ENCODE results near the gene SMIM1. TPM values are rescaled to one million over a fixed set of nuclear protein-coding genes. Genes with fewer than 3 reads are reported as not detected.

The SMIM1 gene
- total RNA-seq, 1 donor from 2014 or later: 1.3 TPM

DNA sequence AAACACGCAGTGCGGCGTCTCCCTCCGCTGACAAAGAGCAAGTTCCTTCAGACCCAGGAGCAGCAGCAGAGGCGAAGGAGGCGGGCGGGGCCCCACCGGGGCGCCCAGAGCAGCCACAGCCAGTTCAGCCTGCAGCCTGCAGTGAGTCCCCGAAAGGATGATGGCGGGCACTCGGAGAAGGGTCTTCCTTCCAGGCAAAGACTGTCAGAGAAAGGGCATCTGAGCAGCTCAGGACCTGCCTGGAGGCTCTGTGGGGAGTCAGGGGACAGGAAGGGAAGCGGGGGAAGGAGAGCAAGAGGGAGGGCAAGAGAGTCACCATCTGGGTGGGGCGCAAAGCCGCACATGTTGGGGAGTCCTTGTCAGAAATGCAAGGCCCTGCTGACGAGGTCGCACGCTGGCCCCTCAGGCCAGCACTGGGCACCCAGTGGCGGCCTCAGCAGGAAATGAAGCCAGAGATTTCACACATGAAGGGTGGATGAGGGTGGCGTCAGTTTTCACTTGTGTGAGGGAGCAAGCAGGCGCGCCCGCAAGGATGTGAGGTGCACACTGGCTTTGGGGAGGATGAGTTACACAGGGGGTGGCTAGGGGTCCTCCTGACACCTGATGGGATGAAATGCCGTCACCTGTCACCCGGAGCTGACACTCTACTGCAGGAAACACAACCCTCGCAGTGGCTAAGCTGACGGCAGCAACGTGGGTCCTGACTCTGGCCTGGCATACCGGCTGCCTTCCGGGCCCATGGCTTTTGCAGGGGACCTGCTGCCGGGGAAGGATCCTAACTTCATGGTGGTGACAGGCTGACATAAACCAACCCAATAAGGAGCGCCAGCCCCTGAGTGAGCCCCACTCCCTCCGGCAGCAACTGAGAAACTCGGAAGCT is 17.1 kb downstream of the SMIM1 start:
- TF ChIP-seq, protein P1, sequence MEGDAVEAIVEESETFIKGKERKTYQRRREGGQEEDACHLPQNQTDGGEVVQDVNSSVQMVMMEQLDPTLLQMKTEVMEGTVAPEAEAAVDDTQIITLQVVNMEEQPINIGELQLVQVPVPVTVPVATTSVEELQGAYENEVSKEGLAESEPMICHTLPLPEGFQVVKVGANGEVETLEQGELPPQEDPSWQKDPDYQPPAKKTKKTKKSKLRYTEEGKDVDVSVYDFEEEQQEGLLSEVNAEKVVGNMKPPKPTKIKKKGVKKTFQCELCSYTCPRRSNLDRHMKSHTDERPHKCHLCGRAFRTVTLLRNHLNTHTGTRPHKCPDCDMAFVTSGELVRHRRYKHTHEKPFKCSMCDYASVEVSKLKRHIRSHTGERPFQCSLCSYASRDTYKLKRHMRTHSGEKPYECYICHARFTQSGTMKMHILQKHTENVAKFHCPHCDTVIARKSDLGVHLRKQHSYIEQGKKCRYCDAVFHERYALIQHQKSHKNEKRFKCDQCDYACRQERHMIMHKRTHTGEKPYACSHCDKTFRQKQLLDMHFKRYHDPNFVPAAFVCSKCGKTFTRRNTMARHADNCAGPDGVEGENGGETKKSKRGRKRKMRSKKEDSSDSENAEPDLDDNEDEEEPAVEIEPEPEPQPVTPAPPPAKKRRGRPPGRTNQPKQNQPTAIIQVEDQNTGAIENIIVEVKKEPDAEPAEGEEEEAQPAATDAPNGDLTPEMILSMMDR (IDR thresholded peaks at IDR 0.05): no peak
- Mint-ChIP-seq H3K4me1 (ENCODE audit: unreplicated experiment) (peaks cover 17% of the 10 kb centered on the region), H3K4me3 (ENCODE audit: unreplicated experiment) (no peak overlapping the region), H3K9me3 (ENCODE audit: unreplicated experiment) (no peaks in the 10 kb centered on the region), H3K27ac (ENCODE audit: unreplicated experiment) (no peak overlapping the region), H3K36me3 (ENCODE audit: unreplicated experiment) (peaks cover 15% of the 10 kb centered on the region), H3K27me3 (ENCODE audit: unreplicated experiment) (no peaks in the 10 kb centered on the region)
- DNase-seq (ENCODE audit: extremely low spot score, unreplicated experiment): no peak

DNA sequence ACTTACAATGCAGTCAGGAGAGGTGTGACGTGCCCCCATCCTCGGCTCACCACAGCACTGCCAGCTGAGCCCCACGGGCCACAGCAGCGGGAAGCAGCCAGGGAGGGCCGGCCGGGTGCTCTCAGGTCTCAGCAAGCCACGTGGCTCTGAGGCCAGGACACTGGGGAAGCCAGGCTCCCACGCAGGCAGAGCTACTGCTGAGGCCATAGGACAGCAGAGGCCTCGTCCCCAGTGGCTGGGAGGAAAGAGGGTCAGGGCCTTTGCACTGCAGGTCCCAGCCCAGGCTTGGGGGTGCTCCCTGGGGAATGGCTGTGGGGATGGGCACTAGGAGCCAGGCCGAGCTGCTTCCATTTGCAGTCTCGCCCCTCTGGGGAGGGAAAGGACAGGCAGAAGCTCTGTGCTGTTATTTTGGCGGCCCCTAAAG is 18.0 kb downstream of the SMIM1 start:
- Mint-ChIP-seq H3K27me3 (ENCODE audit: unreplicated experiment) (no peaks in the 10 kb centered on the region), H3K4me1 (ENCODE audit: unreplicated experiment) (peaks cover 25% of the 10 kb centered on the region), H3K9me3 (ENCODE audit: unreplicated experiment) (no peaks in the 10 kb centered on the region), H3K36me3 (ENCODE audit: unreplicated experiment) (peaks cover 8% of the 10 kb centered on the region), H3K4me3 (ENCODE audit: unreplicated experiment) (no peak overlapping the region), H3K27ac (ENCODE audit: unreplicated experiment) (no peak overlapping the region)
- no peak for DNase-seq (ENCODE audit: extremely low spot score, unreplicated experiment)
- TF ChIP-seq, protein P1 (IDR thresholded peaks at IDR 0.05): no peak

DNA sequence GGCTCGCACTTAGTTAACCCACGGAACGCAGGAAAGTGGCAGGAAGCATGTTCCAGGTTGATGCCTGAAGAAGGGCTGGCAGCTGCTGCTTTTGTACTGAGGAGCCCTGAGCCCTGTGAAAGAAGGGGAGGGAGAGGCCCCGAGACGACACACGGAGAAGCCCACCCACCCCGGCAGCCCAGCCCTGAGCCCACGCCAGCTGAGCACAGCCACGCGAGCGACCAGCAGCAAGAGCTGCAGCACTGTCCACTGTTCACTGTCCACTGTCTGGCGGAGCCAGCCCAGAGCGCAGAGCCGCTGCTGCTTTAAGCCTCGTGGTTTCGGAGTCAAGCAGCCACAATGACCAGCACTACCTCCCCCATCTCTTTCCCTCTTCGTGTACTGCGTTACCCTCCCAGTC is 18.4 kb downstream of the SMIM1 start:
- TF ChIP-seq, protein P1 (IDR thresholded peaks at IDR 0.05): no peak
- peaks cover 26% of the 10 kb centered on the region for H3K4me1 Mint-ChIP-seq (ENCODE audit: unreplicated experiment)
- no peak for DNase-seq (ENCODE audit: extremely low spot score, unreplicated experiment)
- H3K36me3 Mint-ChIP-seq (ENCODE audit: unreplicated experiment): peaks cover 6% of the 10 kb centered on the region
- no peaks in the 10 kb centered on the region for H3K9me3 Mint-ChIP-seq (ENCODE audit: unreplicated experiment)
- no peak overlapping the region for H3K27ac Mint-ChIP-seq (ENCODE audit: unreplicated experiment)
- no peak overlapping the region for H3K4me3 Mint-ChIP-seq (ENCODE audit: unreplicated experiment)
- no peaks in the 10 kb centered on the region for H3K27me3 Mint-ChIP-seq (ENCODE audit: unreplicated experiment)

DNA sequence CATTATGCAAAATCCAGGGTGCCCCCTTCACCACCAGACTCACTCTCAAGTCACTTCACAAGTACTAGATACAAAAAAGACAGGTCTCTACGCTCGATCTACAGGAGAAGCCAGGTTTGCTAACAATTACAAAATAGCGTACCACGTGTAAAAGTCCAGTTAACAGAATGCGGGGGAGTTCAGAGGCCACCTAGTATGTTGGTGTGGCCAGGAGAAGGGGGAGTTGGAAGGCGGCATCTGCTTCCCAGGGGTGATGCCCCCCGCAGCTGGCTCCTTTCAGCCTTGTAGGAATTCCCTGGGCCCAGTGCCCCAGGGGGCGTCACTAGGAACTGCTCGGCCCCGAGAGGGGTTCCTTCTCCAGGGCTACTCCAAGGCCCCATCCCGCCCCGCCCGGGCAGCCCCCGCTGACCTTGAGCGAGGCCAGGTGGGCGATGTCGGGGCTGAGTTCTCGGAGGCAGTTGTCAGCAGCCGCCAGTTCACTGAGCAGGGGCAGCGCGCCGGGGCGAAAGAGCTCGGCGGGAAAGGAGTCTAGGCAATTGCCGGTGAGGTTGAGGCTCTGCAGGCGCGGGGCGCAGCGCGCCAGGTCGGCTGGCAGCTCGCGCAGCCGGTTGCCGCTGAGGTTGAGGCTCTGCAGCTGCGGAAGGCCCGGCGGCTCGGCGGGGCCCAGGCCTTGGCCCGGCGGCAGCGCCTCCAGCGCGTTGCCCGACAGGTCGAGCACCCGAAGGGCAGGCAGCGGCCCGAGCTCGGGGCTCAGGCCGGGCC is 23.1 kb downstream of the SMIM1 start:
- no peak for DNase-seq (ENCODE audit: extremely low spot score, unreplicated experiment)
- peak overlapping the region; percentile 58 for H3K27ac Mint-ChIP-seq (ENCODE audit: unreplicated experiment)
- no peaks in the 10 kb centered on the region for H3K36me3 Mint-ChIP-seq (ENCODE audit: unreplicated experiment)
- peaks cover 32% of the 10 kb centered on the region for H3K4me1 Mint-ChIP-seq (ENCODE audit: unreplicated experiment)
- TF ChIP-seq, protein P1 (IDR thresholded peaks at IDR 0.05): no peak
- H3K27me3 Mint-ChIP-seq (ENCODE audit: unreplicated experiment): peaks cover 3% of the 10 kb centered on the region
- H3K4me3 Mint-ChIP-seq (ENCODE audit: unreplicated experiment): peak overlapping the region; percentile 80
- no peaks in the 10 kb centered on the region for H3K9me3 Mint-ChIP-seq (ENCODE audit: unreplicated experiment)

All from osteocyte (in vitro differentiated cells).